ENCODE measurements around the gene ACSM5. TPM values are rescaled to one million over a fixed set of nuclear protein-coding genes. Genes with fewer than 3 reads are reported as not detected.
"Not testable (repeated sequence)": the region's sequence is repeated elsewhere in the genome, so short reads cannot be mapped to it uniquely, and the experiment has no call there.

Gene ACSM5
- total RNA-seq, 1 donor from 2014 or later = not detected

GRCh38 chr16:20469930-20470329 is 60.6 kb downstream of the ACSM5 start:
- H3K9me3 Mint-ChIP-seq = not testable (repeated sequence)

GRCh38 chr16:20470732-20471131 is 61.4 kb downstream of the ACSM5 start:
- H3K4me3 Mint-ChIP-seq, H3K4me1 Mint-ChIP-seq, H3K9me3 Mint-ChIP-seq: not testable (repeated sequence)

More at GRCh38 chr16:20469930-20470329, 60.6 kb downstream of the ACSM5 start:
- H3K36me3 Mint-ChIP-seq (ENCODE audit: low read depth); H3K27ac Mint-ChIP-seq (ENCODE audit: unreplicated experiment); DNase-seq (ENCODE audit: low read depth, low spot score); H3K4me1 Mint-ChIP-seq; H3K4me3 Mint-ChIP-seq: not testable (repeated sequence)
- peaks cover 55% of the 10 kb centered on the region for H3K27me3 Mint-ChIP-seq (ENCODE audit: low read depth)

GRCh38 chr16:20477188-20477744 is 67.9 kb downstream of the ACSM5 start:
- not testable (repeated sequence) for H3K9me3 Mint-ChIP-seq; H3K4me3 Mint-ChIP-seq; H3K4me1 Mint-ChIP-seq; H3K27ac Mint-ChIP-seq (ENCODE audit: unreplicated experiment); DNase-seq (ENCODE audit: low read depth, low spot score); H3K36me3 Mint-ChIP-seq (ENCODE audit: low read depth)
- peaks cover 72% of the 10 kb centered on the region for H3K27me3 Mint-ChIP-seq (ENCODE audit: low read depth)

More at GRCh38 chr16:20470732-20471131, 61.4 kb downstream of the ACSM5 start:
- not testable (repeated sequence) for H3K36me3 Mint-ChIP-seq (ENCODE audit: low read depth); H3K27ac Mint-ChIP-seq (ENCODE audit: unreplicated experiment); DNase-seq (ENCODE audit: low read depth, low spot score)
- peaks cover 59% of the 10 kb centered on the region for H3K27me3 Mint-ChIP-seq (ENCODE audit: low read depth)

GRCh38 chr16:20483989-20484388 is 74.7 kb downstream of the ACSM5 start:
- not testable (repeated sequence) for H3K27ac Mint-ChIP-seq (ENCODE audit: unreplicated experiment); H3K4me3 Mint-ChIP-seq; H3K36me3 Mint-ChIP-seq (ENCODE audit: low read depth); H3K4me1 Mint-ChIP-seq; H3K9me3 Mint-ChIP-seq; DNase-seq (ENCODE audit: low read depth, low spot score)
- peaks cover 47% of the 10 kb centered on the region for H3K27me3 Mint-ChIP-seq (ENCODE audit: low read depth)

- TF ChIP-seq CTCF (conservative IDR thresholded peaks at IDR 0.05) = no peak
- Mint-ChIP-seq H3K27ac (ENCODE audit: unreplicated experiment) (no peak overlapping the region), H3K9me3 (peaks cover 2% of the 10 kb centered on the region), H3K4me1 (no peaks in the 10 kb centered on the region), H3K27me3 (ENCODE audit: low read depth) (peaks cover 42% of the 10 kb centered on the region), H3K36me3 (ENCODE audit: low read depth) (no peaks in the 10 kb centered on the region), H3K4me3 (no peak overlapping the region)
- DNase-seq (ENCODE audit: low read depth, low spot score) = no peak
Observed at GRCh38 chr16:20484726-20485125, 75.4 kb downstream of the ACSM5 start.

GRCh38 chr16:20485408-20485807 is 76.1 kb downstream of the ACSM5 start:
- TF ChIP-seq CTCF (conservative IDR thresholded peaks at IDR 0.05) = no peak
- Mint-ChIP-seq H3K27ac (ENCODE audit: unreplicated experiment) (no peak overlapping the region), H3K27me3 (ENCODE audit: low read depth) (peaks cover 36% of the 10 kb centered on the region), H3K9me3 (peaks cover 2% of the 10 kb centered on the region), H3K4me1 (no peaks in the 10 kb centered on the region), H3K36me3 (ENCODE audit: low read depth) (no peaks in the 10 kb centered on the region), H3K4me3 (no peak overlapping the region)
- DNase-seq (ENCODE audit: low read depth, low spot score) = no peak

Other genes starting within 250 kb of the ACSM5 start
- not detected in 2 replicates for gene GP2, start 82.0 kb upstream of the ACSM5 start, total RNA-seq
- gene UMOD, start 56.8 kb upstream of the ACSM5 start, total RNA-seq = not detected in 2 replicates
- not detected in 2 replicates for gene PDILT, start 4.8 kb upstream of the ACSM5 start, total RNA-seq
- not detected in 2 replicates for gene ACSM2A, start 42.0 kb downstream of the ACSM5 start, total RNA-seq
- not detected in 2 replicates for gene ACSM2B, start 166.8 kb downstream of the ACSM5 start, total RNA-seq

Measured in neural crest cell (in vitro differentiated cells).